ENCODE measurements around the gene TMBIM4. TPM values are rescaled to one million over a fixed set of nuclear protein-coding genes. Genes with fewer than 3 reads are reported as not detected.

The TMBIM4 gene
- total RNA-seq, 1 experiment from 2014 or later = 51.1 TPM

DNA sequence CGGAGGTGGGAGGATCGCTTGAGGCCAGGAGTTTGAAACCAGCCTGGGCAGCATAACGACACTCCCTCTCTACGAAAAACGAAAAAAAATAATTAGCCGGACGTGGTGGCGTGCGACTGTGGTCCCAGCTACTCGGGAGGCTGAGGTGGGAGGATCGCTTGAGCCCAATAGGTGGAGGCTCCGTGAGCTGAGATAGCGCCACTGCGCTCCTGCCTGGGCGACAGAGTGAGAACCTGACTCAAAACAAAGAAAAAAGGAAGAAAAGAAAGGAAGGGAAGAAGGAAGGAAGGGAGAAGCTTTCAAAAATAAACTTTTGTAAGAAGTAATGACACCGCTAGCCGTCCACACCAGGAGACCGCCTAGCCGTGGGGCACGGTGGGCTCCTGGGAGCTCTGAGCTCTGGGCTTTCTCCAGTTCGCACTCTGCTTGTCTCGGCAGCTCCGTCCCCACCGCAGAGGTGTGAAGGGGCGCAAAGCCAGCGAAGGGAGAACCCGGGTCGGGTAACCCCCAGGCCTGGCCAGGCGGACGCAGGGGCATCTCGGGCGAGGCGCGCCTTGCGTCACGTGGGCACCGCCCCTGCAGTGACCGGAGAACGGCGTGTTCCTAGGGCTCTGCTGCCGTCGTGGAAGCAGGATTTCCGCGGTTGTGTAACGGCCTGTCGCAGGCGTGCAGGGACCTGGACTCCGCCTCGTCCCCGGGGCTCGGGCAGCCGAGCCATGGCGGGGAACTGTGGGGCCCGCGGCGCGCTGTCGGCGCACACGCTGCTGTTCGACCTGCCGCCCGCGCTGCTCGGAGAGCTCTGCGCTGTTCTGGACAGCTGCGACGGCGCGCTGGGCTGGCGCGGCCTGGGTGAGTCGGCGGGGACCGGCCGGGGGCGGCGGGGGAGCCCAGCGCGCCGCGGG, 19.0 kb upstream of the TMBIM4 start, which contains the start of gene IRAK3:
Gene IRAK3 (plus strand): TSS at position 631 of the 902 bp plus-strand sequence. CDS start 86 bp downstream, at position 717.
- Histone ChIP-seq H2AFZ (ENCODE audit: low read depth, low read length, poor library complexity, severe bottlenecking) (no peak within 1 kb of the TSS), H3K36me3 (ENCODE audit: control insufficient read depth in 1 of 2, insufficient read depth in 2 of 2, low read length in 2 of 2) (no peaks in the 10 kb centered on the region), H3K27me3 (ENCODE audit: insufficient read depth, low read length) (no peaks in the 10 kb centered on the region), H3K4me2 (ENCODE audit: low read length) (no peak within 1 kb of the TSS), H3K9me2 (ENCODE audit: insufficient read depth) (no peaks in the 10 kb centered on the region; the same call in 1 of the 2 replicates), H3K4me1 (ENCODE audit: control insufficient read depth in 1 of 2, insufficient read depth in 2 of 2, low read length in 2 of 2) (no peaks in the 10 kb centered on the region), H3K79me2 (ENCODE audit: insufficient read depth, low read length) (no peaks in the 10 kb centered on the region), H3K9me3 (ENCODE audit: control insufficient read depth in 1 of 2, insufficient read depth in 1 of 2, low read depth in 1 of 2, low read length in 2 of 2) (no peaks in the 10 kb centered on the region), H3K9ac (ENCODE audit: low read length) (no peak within 1 kb of the TSS), H4K20me1 (ENCODE audit: insufficient read depth) (no peaks in the 10 kb centered on the region), H3K4me3 (replicated peaks in 1 of 2; ENCODE audit: low read depth in 1 of 2, low read length in 2 of 2) (no peak within 1 kb of the TSS), H3K27ac (ENCODE audit: low read depth, low read length) (no peak within 1 kb of the TSS)
- intact Hi-C loops (cut with micrococcal nuclease) = no loop called here
- TF ChIP-seq EGR1 (IDR thresholded peaks at IDR 0.05; ENCODE audit: low read depth) (no peak), EZH2 (IDR thresholded peaks at IDR 0.05) (no peak)
- ChIA-PET POLR2A (no interaction called here), RAD21 (ENCODE audit: low non-redundant PET in 1 of 2, low total read pairs in 2 of 2, uncharacterized antibody in 2 of 2, unreplicated experiment in 2 of 2) (no interaction called here), CTCF (no interaction called here)
- BruUV-seq (replicated peaks) = no TSS peak
- no peak for ATAC-seq
- no peak for DNase-seq (ENCODE audit: low read depth, low spot score)

DNA sequence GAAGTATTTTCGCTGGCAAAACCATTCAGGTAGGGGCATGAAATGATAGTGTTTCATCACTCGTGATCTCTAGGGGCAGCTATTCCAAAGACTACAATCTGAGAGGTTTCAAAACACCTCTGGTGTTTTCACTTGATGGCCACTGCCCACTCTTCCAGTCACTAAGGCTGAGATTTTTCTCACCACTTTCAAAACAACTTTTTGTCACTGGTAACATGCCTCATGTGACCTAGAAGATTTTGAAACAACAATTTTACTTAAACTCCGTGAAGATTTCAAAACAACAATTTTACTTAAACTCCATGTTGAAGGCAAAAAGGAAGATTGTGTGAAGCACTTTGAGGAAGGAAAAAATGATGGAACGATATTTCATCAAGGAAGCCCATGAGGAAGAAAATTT, 18.0 kb upstream of the TMBIM4 start:
- POLR2A ChIA-PET = no interaction called here
- no peak for TF ChIP-seq SRF (IDR thresholded peaks at IDR 0.05; ENCODE audit: low read depth)
- TF ChIP-seq, protein P1, sequence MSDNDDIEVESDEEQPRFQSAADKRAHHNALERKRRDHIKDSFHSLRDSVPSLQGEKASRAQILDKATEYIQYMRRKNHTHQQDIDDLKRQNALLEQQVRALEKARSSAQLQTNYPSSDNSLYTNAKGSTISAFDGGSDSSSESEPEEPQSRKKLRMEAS (IDR thresholded peaks at IDR 0.05) = no peak
- no peak for TF ChIP-seq ZBTB33 (IDR thresholded peaks at IDR 0.05; ENCODE audit: extremely low read depth, insufficient replicate concordance, low read length)
- TF ChIP-seq POLR2AphosphoS5 (IDR thresholded peaks at IDR 0.05; ENCODE audit: low read depth, low read length) = no peak
- TF ChIP-seq POLR2A (IDR thresholded peaks at IDR 0.05; ENCODE audit: borderline replicate concordance, extremely low read depth, insufficient read depth, insufficient read length) = no peak
- TF ChIP-seq SP1 (IDR thresholded peaks at IDR 0.05; ENCODE audit: low read depth) = no peak
- no peak for TF ChIP-seq JUND (IDR thresholded peaks at IDR 0.05)
- TF ChIP-seq ELF1 (IDR thresholded peaks at IDR 0.05; ENCODE audit: borderline replicate concordance, low read depth) = no peak
- TF ChIP-seq EGR1 (IDR thresholded peaks at IDR 0.05; ENCODE audit: low read depth) = no peak
- no peak for TF ChIP-seq CEBPB (IDR thresholded peaks at IDR 0.05; ENCODE audit: low read depth)
- no peak for TF ChIP-seq EZH2 (IDR thresholded peaks at IDR 0.05)
- no peak for TF ChIP-seq TCF7L2 (IDR thresholded peaks at IDR 0.05; ENCODE audit: borderline replicate concordance, extremely low read depth, insufficient read depth, insufficient read length)
- TF ChIP-seq REST (IDR thresholded peaks at IDR 0.05; ENCODE audit: low read depth) = no peak
- DNase-seq (ENCODE audit: low read depth, low spot score) (no peak), ATAC-seq (no peak)
- no peak overlapping the region for H3K4me2 ChIP-seq (ENCODE audit: low read length)
- H4K20me1 ChIP-seq (ENCODE audit: insufficient read depth) = no peaks in the 10 kb centered on the region
- RAD21 ChIA-PET (ENCODE audit: low non-redundant PET in 1 of 2, low total read pairs in 2 of 2, uncharacterized antibody in 2 of 2, unreplicated experiment in 2 of 2) = no interaction called here
- H3K36me3 ChIP-seq (ENCODE audit: control insufficient read depth in 1 of 2, insufficient read depth in 2 of 2, low read length in 2 of 2) = no peaks in the 10 kb centered on the region
- H2AFZ ChIP-seq (ENCODE audit: low read depth, low read length, poor library complexity, severe bottlenecking) = no peak overlapping the region
- H3K27ac ChIP-seq (ENCODE audit: low read depth, low read length) = no peak overlapping the region
- CTCF ChIA-PET = no interaction called here
- H3K79me2 ChIP-seq (ENCODE audit: insufficient read depth, low read length) = no peaks in the 10 kb centered on the region
- H3K9me2 ChIP-seq (ENCODE audit: insufficient read depth) = no peaks in the 10 kb centered on the region; the same call in 1 of the 2 replicates
- H3K4me3 ChIP-seq (replicated peaks in 1 of 2; ENCODE audit: low read depth in 1 of 2, low read length in 2 of 2) = no peak overlapping the region
- H3K9ac ChIP-seq (ENCODE audit: low read length) = no peak overlapping the region
- no peaks in the 10 kb centered on the region for H3K9me3 ChIP-seq (ENCODE audit: control insufficient read depth in 1 of 2, insufficient read depth in 1 of 2, low read depth in 1 of 2, low read length in 2 of 2)
- no peaks in the 10 kb centered on the region for H3K4me1 ChIP-seq (ENCODE audit: control insufficient read depth in 1 of 2, insufficient read depth in 2 of 2, low read length in 2 of 2)
- H3K27me3 ChIP-seq (ENCODE audit: insufficient read depth, low read length) = no peaks in the 10 kb centered on the region
- BruUV-seq (replicated peaks) = no TSS peak
- intact Hi-C loops (cut with micrococcal nuclease) = no loop called here
